CD14-positive monocyte (primary cell): Measurements from ENCODE around the gene LRRC7. TPM values are rescaled to one million over a fixed set of nuclear protein-coding genes. Genes with fewer than 3 reads are reported as not detected.

Experiments
- DNase-seq, 3 donors: peaks; one replicate each; pipeline ENCODE4 v3.0.0-alpha.2; 2011 to 2022
- H2AFZ ChIP-seq: 2 replicates; pipeline ENCODE4 v1.6.0; 2012; ENCODE audit warnings: mild to moderate bottlenecking, low read depth, low read length, inconsistent platforms; ENCODE audit not compliant: insufficient read depth, poor library complexity, severe bottlenecking
- H3K27ac ChIP-seq, 2 donors: 1 replicate in 1 of 2; 2 replicates in 1 of 2; pipeline ENCODE4 v1.5.1; 2012 to 2013; ENCODE audit warnings: low read length in 2 of 2, control low read depth in 1 of 2, inconsistent platforms in 1 of 2, low read depth in 1 of 2, mild to moderate bottlenecking in 1 of 2
- H3K27me3 ChIP-seq, 2 donors: one replicate each; pipeline versions ENCODE4 v1.6.0 to v1.6.1; 2011 to 2013; ENCODE audit warnings: low read length in 2 of 2; ENCODE audit not compliant: control insufficient read depth in 2 of 2, insufficient read depth in 2 of 2
- H3K36me3 ChIP-seq, 2 donors: replicated peaks in 1 of 2; 1 replicate in 1 of 2; 2 replicates in 1 of 2; pipeline versions ENCODE4 v1.5.1 to v1.6.1; 2012 to 2013; ENCODE audit warnings: low read length in 2 of 2, control low read depth in 1 of 2, inconsistent platforms in 1 of 2, mild to moderate bottlenecking in 1 of 2; ENCODE audit not compliant: insufficient read depth in 2 of 2, control insufficient read depth in 1 of 2
- H3K4me1 ChIP-seq, 2 donors: 1 replicate in 1 of 2; 2 replicates in 1 of 2; pipeline versions ENCODE4 v1.5.1 to v1.6.1; 2012 to 2013; ENCODE audit warnings: low read length in 2 of 2, control low read depth in 1 of 2, inconsistent platforms in 1 of 2, mild to moderate bottlenecking in 1 of 2, moderate library complexity in 1 of 2; ENCODE audit not compliant: insufficient read depth in 2 of 2, control insufficient read depth in 1 of 2
- H3K4me2 ChIP-seq: replicated peaks from 2 replicates; pipeline ENCODE3; 2012; ENCODE audit warnings: low read length, moderate library complexity, mild to moderate bottlenecking; ENCODE audit not compliant: poor library complexity, severe bottlenecking; ENCODE audit errors: extremely low read depth
- H3K4me3 ChIP-seq, 3 experiments: fragments of 200-600 bp in 1 of 3; sonication (generic) in 1 of 3; replicated peaks in 1 of 3; 1 replicate in 2 of 3; 2 replicates in 1 of 3; pipeline ENCODE4 v1.5.1; 2011 to 2013; ENCODE audit warnings: low read length in 3 of 3, mild to moderate bottlenecking in 3 of 3, control low read depth in 2 of 3, low read depth in 2 of 3, inconsistent platforms in 1 of 3, moderate library complexity in 1 of 3
- H3K79me2 ChIP-seq: 2 replicates; pipeline ENCODE4 v1.6.0; 2012; ENCODE audit warnings: mild to moderate bottlenecking, control low read depth, inconsistent platforms, low read length, moderate library complexity; ENCODE audit not compliant: insufficient read depth
- H3K9ac ChIP-seq: 2 replicates; pipeline ENCODE4 v1.6.0; 2017; ENCODE audit warnings: low read length, mild to moderate bottlenecking; ENCODE audit not compliant: insufficient read depth, poor library complexity, severe bottlenecking
- H3K9me3 ChIP-seq, 2 donors: replicated peaks in 1 of 2; 1 replicate in 1 of 2; 2 replicates in 1 of 2; pipeline versions ENCODE4 v1.5.1 to v1.6.1; 2012 to 2013; ENCODE audit warnings: low read length in 2 of 2, control low read depth in 1 of 2; ENCODE audit not compliant: control insufficient read depth in 1 of 2, insufficient read depth in 1 of 2
- H4K20me1 ChIP-seq: 2 replicates; pipeline ENCODE4 v1.6.0; 2012; ENCODE audit warnings: mild to moderate bottlenecking, low read length, control low read depth, moderate library complexity; ENCODE audit not compliant: insufficient read depth
- H3K27ac Mint-ChIP-seq, 7 donors: one replicate each; pipeline ENCODE4 v1.8.0; 2020; ENCODE audit warnings: mild to moderate bottlenecking in 7 of 7, mixed read lengths in 7 of 7, moderate library complexity in 6 of 7, inconsistent platforms in 2 of 7
- H3K27me3 Mint-ChIP-seq, 3 donors: one replicate each; pipeline ENCODE4 v1.8.0; 2021 to 2022; ENCODE audit warnings: low read depth in 3 of 3, mild to moderate bottlenecking in 3 of 3, mixed read lengths in 3 of 3, moderate library complexity in 3 of 3, inconsistent platforms in 1 of 3
- H3K36me3 Mint-ChIP-seq, 2 donors: one replicate each; pipeline ENCODE4 v1.8.0; 2020; ENCODE audit warnings: mixed read lengths in 2 of 2, inconsistent platforms in 1 of 2, mild to moderate bottlenecking in 1 of 2
- H3K4me1 Mint-ChIP-seq: one replicate; pipeline ENCODE4 v1.8.0; 2020; ENCODE audit warnings: mild to moderate bottlenecking, mixed read lengths
- H3K4me3 Mint-ChIP-seq, 2 donors: one replicate each; pipeline ENCODE4 v1.8.0; 2020; ENCODE audit warnings: mild to moderate bottlenecking in 2 of 2, mixed read lengths in 2 of 2, moderate library complexity in 1 of 2
- H3K9me3 Mint-ChIP-seq, 7 donors: one replicate each; pipeline ENCODE4 v1.8.0; 2020 to 2022; ENCODE audit warnings: mixed read lengths in 7 of 7, mild to moderate bottlenecking in 6 of 7, moderate library complexity in 6 of 7, inconsistent platforms in 2 of 7
- CTCF ChIP-seq: fragments of 200-600 bp; IDR thresholded peaks from one replicate; pipeline ENCODE4 v1.8.0; 2022; ENCODE audit warnings: antibody characterized with exemption, mild to moderate bottlenecking
- WGBS: methylation state at CpG from one replicate; pipeline ENCODE4 v1.1.5; 2013; ENCODE audit warnings: missing lambda C conversion rate; ENCODE audit not compliant: insufficient coverage; 5-methylcytosine and 5-hydroxymethylcytosine counted together
- intact Hi-C, 2 donors: fragments of 100-400 bp; cut with micrococcal nuclease; formaldehyde crosslinking; loops; one replicate each; pipeline versions ENCODE4 v1.15.0 to v1.15.1; 2023
- polyA plus RNA-seq, 3 donors: library from polyadenylated mRNA; depleted of rRNA in 1 of 3; unstranded in 2 of 3; stranded (reverse) in 1 of 3; fragments of 300-500 nt in 2 of 3; fragments of >200 nt in 1 of 3; fragmentation: Illumina TruSeq in 2 of 3; gene quantifications; 1 replicate in 2 of 3; 2 replicates in 1 of 3; pipeline ENCODE4 v1.2.3, GENCODE V29; 2012 to 2021

Gene LRRC7
- polyA plus RNA-seq, 3 donors: not detected

- peak overlapping the region in 1 of 3 experiments; percentile 54 for H3K4me3 ChIP-seq
- peaks cover 0 to 10% of the 10 kb centered on the region in 2 donors for H3K9me3 ChIP-seq
- WGBS: under 1% methylated on average over 30 of the region's 47 CpGs
- no peaks in the 10 kb centered on the region for H3K79me2 ChIP-seq
- no peak overlapping the region for H3K9ac ChIP-seq
- H3K27ac ChIP-seq: no peak overlapping the region
- H3K36me3 ChIP-seq: no peaks in the 10 kb centered on the region
- H3K27me3 ChIP-seq: peaks cover 47 to 74% of the 10 kb centered on the region in 2 donors
- Mint-ChIP-seq H3K4me3 (peak overlapping the region; percentile 53 to 89), H3K9me3 (peaks cover 0 to 11% (median 3%) of the 10 kb centered on the region in 7 donors), H3K27me3 (peaks cover 54 to 65% (median 55%) of the 10 kb centered on the region in 3 donors), H3K36me3 (peaks cover 2 to 9% of the 10 kb centered on the region in 2 donors), H3K4me1 (peaks cover 22% of the 10 kb centered on the region), H3K27ac (no peak overlapping the region)
- no peak for DNase-seq
- intact Hi-C loops: no loop called here
- no peaks in the 10 kb centered on the region for H4K20me1 ChIP-seq
- H2AFZ ChIP-seq: no peak overlapping the region
- no peak for TF ChIP-seq CTCF
- H3K4me1 ChIP-seq: no peaks in the 10 kb centered on the region
- H3K4me2 ChIP-seq: peak overlapping the region; percentile 61
Measured at GRCh38 chr1:69568421-69569174, 876 bp downstream of the LRRC7 start.

GRCh38 chr1:69569175-69569541 lies 1.4 kb downstream of the LRRC7 start:
- H3K4me1 ChIP-seq: no peaks in the 10 kb centered on the region
- H3K4me3 Mint-ChIP-seq: peak overlapping the region in 1 of 2 donors; percentile 89
- peaks cover 2 to 9% of the 10 kb centered on the region in 2 donors for H3K36me3 Mint-ChIP-seq
- intact Hi-C loops: no loop called here
- no peaks in the 10 kb centered on the region for H4K20me1 ChIP-seq
- no peak overlapping the region for H2AFZ ChIP-seq
- no peak overlapping the region for H3K9ac ChIP-seq
- no peak for TF ChIP-seq CTCF
- no peaks in the 10 kb centered on the region for H3K79me2 ChIP-seq
- H3K4me1 Mint-ChIP-seq: peaks cover 22% of the 10 kb centered on the region
- no peaks in the 10 kb centered on the region for H3K36me3 ChIP-seq
- H3K27me3 ChIP-seq: peaks cover 47 to 74% of the 10 kb centered on the region in 2 donors
- no peak overlapping the region for H3K4me2 ChIP-seq
- H3K4me3 ChIP-seq: no peak overlapping the region
- peaks cover 0 to 10% of the 10 kb centered on the region in 2 donors for H3K9me3 ChIP-seq
- no peak overlapping the region for H3K27ac ChIP-seq
- no peak overlapping the region for H3K27ac Mint-ChIP-seq
- H3K9me3 Mint-ChIP-seq: peaks cover 0 to 11% (median 3%) of the 10 kb centered on the region in 7 donors
- peaks cover 53 to 68% (median 55%) of the 10 kb centered on the region in 3 donors for H3K27me3 Mint-ChIP-seq
- no peak for DNase-seq
- WGBS: 0% methylated on average over 9 of the region's 12 CpGs
